ENCODE data around the gene MIF4GD.

Gene MIF4GD, protein sequence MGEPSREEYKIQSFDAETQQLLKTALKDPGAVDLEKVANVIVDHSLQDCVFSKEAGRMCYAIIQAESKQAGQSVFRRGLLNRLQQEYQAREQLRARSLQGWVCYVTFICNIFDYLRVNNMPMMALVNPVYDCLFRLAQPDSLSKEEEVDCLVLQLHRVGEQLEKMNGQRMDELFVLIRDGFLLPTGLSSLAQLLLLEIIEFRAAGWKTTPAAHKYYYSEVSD

GRCh38 chr17:75270966-75271232 is at the start of gene MIF4GD:
Gene MIF4GD (minus strand): TSS chr17:75271231. CDS start chr17:75270195, 1,036 bp downstream.
- TF ChIP-seq POLR2A (IDR thresholded peaks at IDR 0.05; ENCODE audit: low read length), result peak; percentile 69
- no peak for TF ChIP-seq GATA1 (IDR thresholded peaks at IDR 0.05; ENCODE audit: low read depth, low read length)

GRCh38 chr17:75319904-75320691 is 49.1 kb upstream of the MIF4GD start:
- TF ChIP-seq GATA1 (IDR thresholded peaks at IDR 0.05; ENCODE audit: low read depth, low read length), result no peak
- no peak for TF ChIP-seq POLR2A (IDR thresholded peaks at IDR 0.05; ENCODE audit: low read length)
- DNase-seq, result no peak

More at GRCh38 chr17:75270966-75271232, at the start of gene MIF4GD:
- no peak for DNase-seq

- DNase-seq, result no peak
- no peak for TF ChIP-seq POLR2A (IDR thresholded peaks at IDR 0.05; ENCODE audit: low read length)
- TF ChIP-seq GATA1 (IDR thresholded peaks at IDR 0.05; ENCODE audit: low read depth, low read length), result no peak
Measured at GRCh38 chr17:75318615-75319222, 47.7 kb upstream of the MIF4GD start.

GRCh38 chr17:75318211-75318610 is 47.2 kb upstream of the MIF4GD start:
- TF ChIP-seq POLR2A (IDR thresholded peaks at IDR 0.05; ENCODE audit: low read length) (no peak), GATA1 (IDR thresholded peaks at IDR 0.05; ENCODE audit: low read depth, low read length) (no peak)
- DNase-seq, result no peak

GRCh38 chr17:75317671-75318070 is 46.6 kb upstream of the MIF4GD start:
- TF ChIP-seq POLR2A (IDR thresholded peaks at IDR 0.05; ENCODE audit: low read length) (no peak), GATA1 (IDR thresholded peaks at IDR 0.05; ENCODE audit: low read depth, low read length) (no peak)
- DNase-seq, result no peak

DNA sequence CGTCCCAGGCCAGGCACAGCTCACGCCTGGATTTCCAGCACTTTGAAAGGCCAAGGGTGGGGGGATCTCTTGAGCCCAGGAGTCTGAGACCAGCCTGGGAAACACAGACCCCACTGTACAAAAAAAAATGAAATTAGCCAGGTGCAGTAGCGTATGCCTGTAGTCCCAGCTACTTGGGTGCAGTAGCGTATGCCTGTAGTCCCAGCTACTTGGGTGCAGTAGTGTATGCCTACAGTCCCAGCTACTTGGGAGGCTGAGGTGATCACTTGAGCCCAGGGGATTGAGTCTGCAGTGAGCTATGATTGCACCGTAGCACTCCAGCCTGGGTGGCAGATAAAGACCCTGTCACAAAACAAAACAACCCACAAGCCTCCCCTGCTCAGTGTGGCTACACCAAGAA is 45.2 kb upstream of the MIF4GD start:
- no peak for TF ChIP-seq POLR2A (IDR thresholded peaks at IDR 0.05; ENCODE audit: low read length)
- no peak for TF ChIP-seq GATA1 (IDR thresholded peaks at IDR 0.05; ENCODE audit: low read depth, low read length)

GRCh38 chr17:75315541-75316243 is 44.7 kb upstream of the MIF4GD start:
- no peak for TF ChIP-seq POLR2A (IDR thresholded peaks at IDR 0.05; ENCODE audit: low read length)
- no peak for TF ChIP-seq GATA1 (IDR thresholded peaks at IDR 0.05; ENCODE audit: low read depth, low read length)
- DNase-seq, result no peak

More for the DNA sequence above, 45.2 kb upstream of the MIF4GD start:
- no peak for DNase-seq

DNA sequence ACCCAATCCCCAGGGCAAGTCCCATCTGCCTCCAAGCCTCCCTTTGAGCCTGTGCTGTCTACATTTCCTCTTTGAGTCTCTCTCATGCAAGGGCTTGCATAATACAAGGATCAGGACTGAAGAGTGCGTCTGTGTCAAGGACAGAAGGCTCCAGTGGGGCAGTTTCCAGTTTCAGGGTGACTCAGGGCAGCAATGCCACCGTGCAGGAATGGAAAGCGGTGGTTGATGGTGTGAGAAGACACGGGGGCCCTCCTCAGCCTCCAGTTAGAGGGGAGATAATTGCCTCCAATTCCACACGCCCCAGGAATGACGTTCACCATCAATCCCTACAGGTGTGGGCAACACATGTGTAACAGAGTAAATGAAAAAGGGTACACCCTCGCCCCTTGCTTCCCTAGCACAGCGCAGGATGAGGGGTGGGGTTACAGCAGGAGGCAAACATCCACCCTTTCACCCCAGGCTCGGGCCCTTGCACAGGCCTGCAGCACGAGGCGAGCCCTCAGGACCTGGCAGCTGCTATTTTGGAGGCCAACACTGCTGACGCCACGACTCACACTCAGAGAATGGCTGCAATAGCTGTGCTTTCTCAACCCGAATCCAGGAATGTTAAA is 43.0 kb upstream of the MIF4GD start:
- DNase-seq, result no peak
- TF ChIP-seq GATA1 (IDR thresholded peaks at IDR 0.05; ENCODE audit: low read depth, low read length) (no peak), POLR2A (IDR thresholded peaks at IDR 0.05; ENCODE audit: low read length) (no peak)

DNA sequence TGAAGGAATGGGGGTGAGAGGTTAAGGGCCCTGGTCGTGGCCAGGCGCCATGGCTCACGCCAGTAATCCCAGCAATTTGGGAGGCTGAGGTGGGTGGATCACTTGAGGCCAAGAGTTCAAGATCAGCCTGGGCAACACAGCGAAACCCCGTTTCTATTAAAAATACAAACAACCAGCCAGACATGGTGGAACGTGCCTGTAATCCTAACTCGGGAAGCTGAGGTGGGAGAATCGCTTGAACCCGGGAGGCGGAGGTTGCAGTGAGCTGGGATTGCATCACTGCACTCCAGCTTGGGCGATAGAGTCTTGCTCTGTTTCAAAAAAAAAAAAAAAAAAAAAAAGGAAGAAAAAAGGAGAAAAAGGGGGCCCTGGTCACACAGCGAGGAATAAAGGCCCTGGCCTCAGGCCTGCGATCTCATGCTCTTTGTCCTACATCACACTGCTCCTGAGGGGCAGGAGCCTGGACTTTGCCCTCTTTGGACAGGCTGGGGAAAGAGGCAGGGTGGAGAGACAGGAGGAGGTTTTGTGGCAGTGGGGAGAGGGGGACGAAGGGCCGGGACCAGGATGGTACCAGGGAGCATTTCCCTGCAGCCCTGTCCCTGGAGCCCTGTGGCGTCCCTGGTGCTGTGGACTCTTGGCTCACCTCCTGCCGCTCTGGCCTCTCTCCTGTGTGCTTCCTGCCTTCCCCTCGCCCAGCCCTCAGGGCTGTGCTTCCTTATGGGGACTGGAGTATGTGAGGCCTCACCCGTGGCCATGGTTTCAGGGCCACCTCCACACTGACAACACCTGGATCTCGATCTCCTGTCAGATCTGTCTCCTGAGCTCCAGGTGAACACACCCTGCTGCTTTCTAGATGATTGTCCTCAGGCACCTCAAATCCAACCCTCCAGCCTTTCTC is 38.0 kb upstream of the MIF4GD start:
- TF ChIP-seq GATA1 (IDR thresholded peaks at IDR 0.05; ENCODE audit: low read depth, low read length) (no peak), POLR2A (IDR thresholded peaks at IDR 0.05; ENCODE audit: low read length) (no peak)
- no peak for DNase-seq

GRCh38 chr17:75307957-75308731 is 37.1 kb upstream of the MIF4GD start:
- no peak for TF ChIP-seq GATA1 (IDR thresholded peaks at IDR 0.05; ENCODE audit: low read depth, low read length)
- no peak for TF ChIP-seq POLR2A (IDR thresholded peaks at IDR 0.05; ENCODE audit: low read length)

DNA sequence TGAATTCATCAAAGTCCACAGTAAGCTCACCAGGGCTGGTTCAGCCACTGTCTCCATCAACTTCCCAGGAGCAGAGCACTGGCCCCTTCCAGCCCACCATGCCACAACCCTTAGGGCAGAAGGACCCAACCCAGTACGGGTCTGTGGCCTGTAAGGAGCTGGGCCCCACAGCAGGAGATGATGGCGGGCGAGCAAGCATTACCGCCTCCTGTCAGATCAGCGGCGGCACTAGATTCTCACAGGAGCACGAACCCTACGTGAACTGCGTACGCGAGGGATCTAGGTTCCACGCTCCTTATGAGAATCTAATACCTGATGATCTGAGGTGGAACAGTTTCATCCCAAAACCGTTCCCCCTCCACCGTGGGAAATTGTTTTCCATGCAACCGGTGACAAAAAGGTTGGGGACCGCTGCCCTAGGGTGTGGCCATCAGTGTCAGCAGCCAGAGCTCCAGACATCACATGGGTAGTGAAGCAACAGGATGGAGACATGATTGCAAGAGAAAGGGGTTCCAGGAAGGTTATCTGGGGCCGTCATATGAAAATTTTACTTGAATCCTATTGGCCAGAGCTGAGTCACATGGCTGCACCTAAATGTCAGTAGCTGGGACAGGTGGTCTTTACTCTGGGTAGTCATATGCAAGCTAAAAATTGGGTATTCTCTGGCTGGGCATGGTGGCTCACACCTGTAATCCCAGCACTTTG is 30.6 kb upstream of the MIF4GD start:
- TF ChIP-seq POLR2A (IDR thresholded peaks at IDR 0.05; ENCODE audit: low read length), result no peak
- peak; percentile 37 to 40 for DNase-seq

More at GRCh38 chr17:75307957-75308731, 37.1 kb upstream of the MIF4GD start:
- DNase-seq, result no peak

GRCh38 chr17:75301049-75301448 is 30.0 kb upstream of the MIF4GD start:
- no peak for DNase-seq

More at GRCh38 chr17:75301049-75301448, 30.0 kb upstream of the MIF4GD start:
- no peak for TF ChIP-seq POLR2A (IDR thresholded peaks at IDR 0.05; ENCODE audit: low read length)
- TF ChIP-seq GATA1 (IDR thresholded peaks at IDR 0.05; ENCODE audit: low read depth, low read length), result no peak
